GM12873 (cell line): ENCODE measurements around the gene RAD51B.

Experiments used
- TF ChIP-seq, protein P1 (sequence below): IDR thresholded peaks from 2 replicates; pipeline ENCODE4 v1.5.1; 2012; ENCODE audit warnings: low read depth, mild to moderate bottlenecking, moderate library complexity, low read length, control low read depth; ENCODE audit not compliant: insufficient read depth; ENCODE audit errors: missing control alignments

RAD51B gene

DNA sequence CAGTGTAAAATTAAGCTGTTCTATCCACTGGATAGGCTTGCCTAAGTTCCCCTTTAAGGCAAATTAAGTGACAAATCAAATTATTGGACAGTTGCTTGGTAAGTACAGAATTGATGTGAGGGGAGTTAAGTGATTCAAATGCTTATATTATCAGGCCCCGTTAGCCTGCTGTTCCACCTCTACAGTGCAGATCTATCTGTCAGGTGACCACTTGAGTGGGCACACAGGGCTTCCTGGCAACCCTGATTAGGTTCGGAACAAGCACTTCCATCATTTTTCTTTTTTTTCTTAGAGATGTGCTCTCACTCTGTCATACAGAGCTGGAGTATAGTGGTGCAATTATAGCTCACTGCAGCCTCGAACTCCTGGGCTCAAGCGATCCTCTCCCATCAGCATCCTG lies 453.8 kb downstream of the RAD51B start:
- TF ChIP-seq, protein P1, sequence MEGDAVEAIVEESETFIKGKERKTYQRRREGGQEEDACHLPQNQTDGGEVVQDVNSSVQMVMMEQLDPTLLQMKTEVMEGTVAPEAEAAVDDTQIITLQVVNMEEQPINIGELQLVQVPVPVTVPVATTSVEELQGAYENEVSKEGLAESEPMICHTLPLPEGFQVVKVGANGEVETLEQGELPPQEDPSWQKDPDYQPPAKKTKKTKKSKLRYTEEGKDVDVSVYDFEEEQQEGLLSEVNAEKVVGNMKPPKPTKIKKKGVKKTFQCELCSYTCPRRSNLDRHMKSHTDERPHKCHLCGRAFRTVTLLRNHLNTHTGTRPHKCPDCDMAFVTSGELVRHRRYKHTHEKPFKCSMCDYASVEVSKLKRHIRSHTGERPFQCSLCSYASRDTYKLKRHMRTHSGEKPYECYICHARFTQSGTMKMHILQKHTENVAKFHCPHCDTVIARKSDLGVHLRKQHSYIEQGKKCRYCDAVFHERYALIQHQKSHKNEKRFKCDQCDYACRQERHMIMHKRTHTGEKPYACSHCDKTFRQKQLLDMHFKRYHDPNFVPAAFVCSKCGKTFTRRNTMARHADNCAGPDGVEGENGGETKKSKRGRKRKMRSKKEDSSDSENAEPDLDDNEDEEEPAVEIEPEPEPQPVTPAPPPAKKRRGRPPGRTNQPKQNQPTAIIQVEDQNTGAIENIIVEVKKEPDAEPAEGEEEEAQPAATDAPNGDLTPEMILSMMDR = no peak

DNA sequence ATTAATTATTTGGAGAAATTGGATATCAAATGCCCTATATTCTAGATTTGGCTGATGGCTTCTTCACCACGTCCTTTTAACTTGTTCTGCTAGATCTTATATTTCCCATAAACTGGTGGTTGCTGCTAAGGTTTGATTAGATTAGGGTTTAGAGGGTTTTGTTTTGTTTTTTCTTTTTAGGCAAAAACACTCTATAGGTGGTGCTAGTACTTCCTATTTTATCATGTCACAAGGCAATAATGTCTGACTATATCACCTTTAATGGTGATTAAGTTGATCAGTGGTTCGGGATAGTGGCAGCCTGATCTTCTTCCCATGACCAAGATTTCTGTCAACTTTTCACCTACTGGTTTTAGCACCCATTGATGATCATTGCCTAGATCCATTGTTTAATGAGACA lies 455.1 kb downstream of the RAD51B start:
- TF ChIP-seq, protein P1 = no peak

DNA sequence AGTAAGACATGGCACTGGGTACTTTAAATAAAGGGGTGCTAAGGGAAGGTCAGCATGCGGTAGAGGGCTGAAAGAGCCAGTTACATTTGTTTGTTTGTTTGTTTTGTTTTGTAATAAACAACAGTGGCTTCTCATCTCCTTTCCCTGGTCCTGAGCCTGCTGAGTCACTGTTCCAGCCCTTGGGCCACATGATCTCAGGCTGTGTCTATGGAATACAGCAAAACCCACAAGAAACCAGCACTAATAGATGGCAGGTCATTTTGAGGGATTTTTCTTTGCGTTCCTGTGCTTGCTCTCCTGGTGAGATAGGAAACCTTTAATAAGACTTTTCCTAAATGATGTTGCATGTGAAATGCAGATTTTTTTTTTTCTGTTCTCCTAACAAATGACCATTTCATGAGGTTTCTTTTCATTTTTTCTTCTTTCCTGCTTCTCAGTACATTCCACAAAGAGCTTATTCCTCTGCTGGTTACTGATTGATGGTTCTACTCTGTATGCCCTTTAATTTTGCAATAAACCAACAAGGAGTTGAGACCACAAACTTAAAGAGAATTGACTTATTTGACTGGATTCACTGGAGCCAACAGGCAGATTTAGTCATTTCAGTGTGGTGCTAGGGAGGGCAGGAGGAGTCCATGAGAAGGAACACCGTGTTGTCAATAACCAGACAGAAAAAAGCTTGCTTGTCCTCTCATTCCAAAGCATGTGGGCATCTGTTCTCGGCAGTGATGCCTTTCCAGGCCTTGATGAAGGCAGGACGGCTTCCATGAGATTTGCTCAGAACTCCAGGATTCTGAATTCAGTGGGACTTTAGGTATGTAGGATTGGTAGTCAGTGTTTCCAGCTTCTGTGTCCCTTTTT lies 459.2 kb downstream of the RAD51B start:
- TF ChIP-seq, protein P1 = no peak

DNA sequence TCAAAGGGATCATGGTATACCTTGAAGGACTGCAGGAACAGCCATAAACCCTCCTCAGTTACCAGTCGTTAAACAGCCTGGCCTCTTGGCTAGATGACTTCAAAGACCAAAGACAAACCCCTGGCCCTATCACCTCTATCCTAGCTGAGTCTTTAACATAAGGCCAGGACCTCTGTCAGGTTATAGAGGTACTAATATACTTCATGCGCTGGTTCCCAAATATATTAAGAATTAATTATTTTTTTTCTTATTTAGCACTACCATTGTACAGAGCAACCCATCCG lies 459.8 kb downstream of the RAD51B start:
- TF ChIP-seq, protein P1 = no peak

DNA sequence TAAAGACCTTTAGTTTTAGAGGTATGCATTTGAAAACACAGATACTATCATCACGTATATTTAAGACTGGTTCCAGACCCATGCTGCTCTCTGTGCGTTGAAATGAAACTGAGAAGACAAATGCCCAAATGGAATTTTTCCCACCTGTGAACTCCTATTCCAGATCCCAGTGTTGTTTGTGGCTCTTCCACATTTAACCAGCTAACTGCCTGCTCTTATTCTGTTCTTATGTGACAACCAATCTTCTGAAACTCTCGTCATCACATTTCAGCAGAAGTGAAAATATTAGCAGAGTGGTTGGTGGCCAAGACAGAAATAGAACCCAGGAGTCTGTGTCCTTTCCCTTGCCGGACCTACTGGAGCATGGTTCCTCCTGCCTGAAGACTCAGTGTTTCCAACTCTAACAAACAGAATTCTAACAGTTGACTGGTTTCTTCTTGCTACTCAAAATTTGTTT lies 460.2 kb downstream of the RAD51B start:
- TF ChIP-seq, protein P1 = no peak

DNA sequence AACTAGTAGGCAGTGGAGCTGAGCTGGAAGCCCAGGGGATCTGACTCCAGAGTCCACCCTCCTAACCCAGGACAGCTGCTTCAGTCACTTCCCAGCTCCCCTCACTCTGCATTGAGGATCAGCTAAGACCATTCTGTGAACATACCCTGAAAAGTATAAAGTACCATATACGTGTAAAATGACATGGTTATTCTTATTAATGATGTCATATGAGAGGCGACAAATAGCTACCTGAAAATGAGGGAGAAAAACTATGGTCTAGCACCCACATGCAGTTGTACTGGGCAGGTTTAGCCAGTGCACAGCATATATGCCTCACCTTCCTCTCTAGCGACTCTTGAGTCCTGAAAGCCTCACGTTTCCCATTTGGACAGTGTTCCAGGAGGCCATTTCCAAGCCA lies 461.9 kb downstream of the RAD51B start:
- TF ChIP-seq, protein P1 = no peak

DNA sequence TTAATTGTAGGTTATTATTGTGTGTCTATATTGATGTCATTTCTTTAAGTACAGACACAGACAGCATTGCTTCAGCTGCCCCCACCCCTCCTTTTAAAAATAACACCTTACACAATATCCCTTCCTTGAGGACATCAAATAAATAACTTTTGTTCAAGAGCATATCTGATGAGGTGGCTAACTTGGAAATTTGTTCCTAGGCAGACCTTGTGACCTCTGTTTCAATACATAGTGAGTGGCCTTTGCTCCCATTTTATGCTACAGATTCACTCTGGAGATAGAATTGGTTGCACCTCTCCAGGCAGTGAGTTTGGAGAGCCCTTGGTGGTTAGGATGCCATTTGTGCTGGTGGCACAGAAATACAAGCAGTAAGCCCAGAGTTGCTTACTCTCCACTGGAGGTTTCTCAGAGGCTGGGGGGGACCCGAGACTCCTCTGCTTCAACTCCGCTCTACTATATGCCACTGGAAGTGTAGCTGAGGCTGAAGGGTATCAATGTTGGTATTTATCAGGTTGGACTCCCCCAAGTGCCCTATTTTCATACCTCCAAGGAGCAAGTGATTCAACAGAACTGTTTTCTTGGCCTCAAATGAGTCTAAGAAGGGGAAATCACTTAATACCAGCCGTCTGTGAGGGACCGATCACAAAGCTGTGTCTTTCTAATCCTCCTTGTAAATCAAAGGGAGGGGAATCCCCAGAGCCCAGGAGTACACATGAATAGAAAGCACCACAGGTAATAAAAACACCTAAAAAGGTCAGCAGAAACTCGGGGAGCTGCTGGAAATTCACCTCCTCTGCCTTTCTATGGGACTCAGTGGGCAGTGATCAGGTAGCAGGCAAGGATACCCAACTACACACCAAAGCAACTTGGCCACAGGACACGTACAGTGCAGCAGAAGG lies 463.1 kb downstream of the RAD51B start:
- TF ChIP-seq, protein P1 = no peak
